GM19467 (cell line): ENCODE measurements around the gene MAGEE2.
"Not testable (repeated sequence)": the region's sequence is repeated elsewhere in the genome, so short reads cannot be mapped to it uniquely, and the experiment has no call there.

ENCODE experiments used
- ATAC-seq: cut with Tn5 transposase; IDR thresholded peaks from one replicate; pipeline ENCODE4 v1.9.1; 2021; ENCODE audit warnings: mild to moderate bottlenecking, moderate library complexity; ENCODE audit not compliant: unreplicated experiment

The MAGEE2 gene

GRCh38 chrX:75784680-75785491 is at the start of gene MAGEE2:
Gene MAGEE2 (minus strand): TSS chrX:75785254. CDS start chrX:75785051, 203 bp downstream.
- ATAC-seq = no peak

GRCh38 chrX:75786290-75786689 is 1.2 kb upstream of the MAGEE2 start:
- no peak for ATAC-seq

GRCh38 chrX:75781611-75782010 is 3.4 kb downstream of the MAGEE2 start:
- no peak for ATAC-seq

- not testable (repeated sequence) for ATAC-seq
Measured at GRCh38 chrX:75768063-75768462, 17.0 kb downstream of the MAGEE2 start.

- ATAC-seq = no peak
Measured at GRCh38 chrX:75748431-75748830, 36.6 kb downstream of the MAGEE2 start.

GRCh38 chrX:75746891-75747639 is 38.0 kb downstream of the MAGEE2 start:
- ATAC-seq = peak; percentile 50
